K562 (cell line): ENCODE data around the gene MTERF2. TPM values are rescaled to one million over a fixed set of nuclear protein-coding genes. Genes with fewer than 3 reads are reported as not detected.
A peak's percentile ranks its signal among the peaks of the same experiment; 100 is the strongest.

Experiments used
- ATAC-seq: fragments of 200-7000 bp; cut with Tn5 transposase; 3 replicates; pipeline ENCODE4 v1.9.1; 2020; ENCODE audit warnings: moderate library complexity
- BruUV-seq: library from RNA; stranded (reverse); fragments of 400-500 nt; replicated peaks from 2 replicates; lab custom pipeline; 2021; lab: Mats Ljungman, UMichigan
- CTCF ChIA-PET: fragments of 300-600 bp; formaldehyde crosslinking; extraction: SDS; loops from one replicate; lab custom pipeline; 2021; ENCODE audit warnings: low intra/inter-chr PET ratio; lab: Yijun Ruan, JAX
- POLR2A ChIA-PET: fragments of 300-600, 350-650 bp; sonication (Branson Sonifier 250); formaldehyde crosslinking; extraction: SDS; loops from one replicate; lab custom pipeline; 2021; ENCODE audit warnings: antibody characterized with exemption, inconsistent platforms; lab: Yijun Ruan, JAX
- DNase-seq, 4 experiments: peaks; one replicate each; pipeline versions ENCODE4 v3.0.0 to v3.0.0-alpha.2; 2011 to 2018; ENCODE audit warnings: low spot score in 3 of 4, mixed read lengths in 3 of 4; ENCODE audit errors: extremely low read depth in 1 of 4
- FAIRE-seq: peaks from 2 replicates; lab custom pipeline; 2011; peaks lifted over from hg19 to GRCh38; lab: Jason Lieb, UNC
- H2AFZ ChIP-seq: 2 replicates; pipeline ENCODE4 v1.6.0; 2011; ENCODE audit warnings: low read depth, low read length, control low read depth, inconsistent platforms
- H3K27ac ChIP-seq: fragments of 200-600 bp; 3 replicates; pipeline ENCODE4 v1.8.0; 2011; ENCODE audit warnings: low read depth, mild to moderate bottlenecking, control low read depth, inconsistent platforms, low read length, moderate library complexity, mixed read lengths; ENCODE audit errors: extremely low read depth
- H3K27me3 ChIP-seq, 2 experiments: fragments of 300-600 bp in 1 of 2; 2 replicates in 1 of 2; 3 replicates in 1 of 2; pipeline versions ENCODE4 v1.6.0 to v1.8.0; 2011; ENCODE audit warnings: inconsistent platforms in 2 of 2, low read length in 2 of 2, mild to moderate bottlenecking in 1 of 2, mixed read lengths in 1 of 2, moderate library complexity in 1 of 2; ENCODE audit not compliant: control insufficient read depth in 2 of 2, insufficient read depth in 2 of 2
- H3K36me3 ChIP-seq: fragments of 300-600 bp; 3 replicates; pipeline ENCODE4 v1.8.0; 2011; ENCODE audit warnings: mild to moderate bottlenecking, low read length, inconsistent platforms; ENCODE audit not compliant: control insufficient read depth, insufficient read depth
- H3K4me1 ChIP-seq, 2 experiments: fragments of 200-600 bp in 1 of 2; replicated peaks in 1 of 2; 2 replicates in 1 of 2; 3 replicates in 1 of 2; pipeline versions ENCODE4 v1.5.1 to v1.8.0; 2011; ENCODE audit warnings: inconsistent platforms in 2 of 2, low read length in 2 of 2, mild to moderate bottlenecking in 1 of 2, mixed read lengths in 1 of 2, moderate library complexity in 1 of 2; ENCODE audit not compliant: control insufficient read depth in 2 of 2, insufficient read depth in 2 of 2
- H3K4me2 ChIP-seq: 2 replicates; pipeline ENCODE4 v1.6.1; 2011; ENCODE audit warnings: low read length, control low read depth, inconsistent platforms, mixed read lengths; ENCODE audit not compliant: insufficient read depth
- H3K4me3 ChIP-seq: fragments of 200-600 bp; sonication (generic), shearing (Covaris generic); 2 replicates; pipeline ENCODE4 v1.5.1; 2016; ENCODE audit warnings: control low read depth, inconsistent platforms
- H3K79me2 ChIP-seq: fragments of 200-600 bp; 3 replicates; pipeline ENCODE4 v1.8.0; 2011; ENCODE audit warnings: low read length, inconsistent platforms; ENCODE audit not compliant: control insufficient read depth, insufficient read depth
- H3K9ac ChIP-seq, 2 experiments: 2 replicates each; pipeline versions ENCODE4 v1.6.0 to v1.6.1; 2011; ENCODE audit warnings: low read depth in 2 of 2, low read length in 2 of 2, control low read depth in 1 of 2, inconsistent platforms in 1 of 2, mild to moderate bottlenecking in 1 of 2, mixed read lengths in 1 of 2; ENCODE audit not compliant: insufficient read depth in 1 of 2
- H3K9me1 ChIP-seq: one replicate; pipeline ENCODE4 v1.6.0; 2011; ENCODE audit warnings: inconsistent platforms, mild to moderate bottlenecking, low read length, moderate library complexity; ENCODE audit not compliant: control insufficient read depth, insufficient read depth
- H3K9me3 ChIP-seq: replicated peaks from 2 replicates; pipeline ENCODE4 v1.5.1; 2011; ENCODE audit warnings: low read depth, low read length, inconsistent platforms; ENCODE audit not compliant: control insufficient read depth, insufficient read depth
- H4K20me1 ChIP-seq: replicated peaks from 2 replicates; pipeline ENCODE4 v1.6.1; 2011; ENCODE audit warnings: low read length, inconsistent platforms, mixed read lengths; ENCODE audit not compliant: control insufficient read depth, insufficient read depth
- CXXC5 ChIP-seq: fragments of 250-450 bp; sonication (Bioruptor Pico); IDR thresholded peaks from 2 replicates; pipeline ENCODE4 v1.8.0; 2022; ENCODE audit warnings: inconsistent platforms, mild to moderate bottlenecking, moderate library complexity
- MXI1 ChIP-seq: IDR thresholded peaks from 2 replicates; pipeline ENCODE4 v1.6.1; 2011; ENCODE audit warnings: low read depth, mild to moderate bottlenecking, improper control_type of control experiment, low read length
- POLR3G ChIP-seq: IDR thresholded peaks from 2 replicates; pipeline ENCODE4 v1.6.1; 2011; ENCODE audit not compliant: insufficient read length, insufficient replicate concordance; ENCODE audit errors: extremely low read depth
- SMAD3 ChIP-seq: fragments of 450-650 bp; formaldehyde crosslinking; conservative IDR thresholded peaks from 2 replicates; pipeline ENCODE4 v1.4.0; 2020; ENCODE audit warnings: mild to moderate bottlenecking
- SREBF2 ChIP-seq: sonication (generic); formaldehyde crosslinking; IDR thresholded peaks from 2 replicates; pipeline ENCODE4 v1.4.0; 2020; ENCODE audit warnings: mild to moderate bottlenecking, missing genetic modification reagents
- TCF15 ChIP-seq: fragments of 250-450 bp; sonication (Bioruptor Pico); IDR thresholded peaks from 2 replicates; pipeline ENCODE4 v1.8.0; 2022; ENCODE audit warnings: moderate library complexity, mild to moderate bottlenecking, inconsistent platforms
- WGBS: fragments of 100-300 bp; shearing (Covaris generic); methylation state at CpG from one replicate; pipeline ENCODE4 v1.1.6; 2016; ENCODE audit warnings: low coverage, mixed read lengths; ENCODE audit not compliant: insufficient coverage; ENCODE audit errors: missing lambda C conversion rate; 5-methylcytosine and 5-hydroxymethylcytosine counted together
- in situ Hi-C: fragments of 300-500 bp; cut with MboI; formaldehyde crosslinking; loops from 4 replicates; pipeline ENCODE4 v1.15.0; 2018; ENCODE audit warnings: inconsistent platforms, mixed read lengths
- intact Hi-C: fragments of 100-400 bp; cut with micrococcal nuclease; formaldehyde crosslinking; loops from 2 replicates; pipeline ENCODE4 v1.14.2; 2022
- polyA plus RNA-seq, 8 experiments: library from polyadenylated mRNA; depleted of rRNA in 4 of 8; stranded (reverse) in 5 of 8; unstranded in 3 of 8; fragments of >200 nt; fragmentation: Nextera tagmentation in 2 of 8; fragmentation: Illumina TruSeq in 1 of 8; extraction: Ambion mirVana in 2 of 8; extraction: Trizol in 1 of 8; gene quantifications; 2 replicates each; pipeline versions ENCODE4 v1.2.1 to v1.2.3, GENCODE V29; 2011 to 2014; ENCODE audit warnings: inconsistent platforms in 1 of 8, missing spikeins in 1 of 8
- total RNA-seq, 7 experiments: library from RNA; depleted of rRNA in 6 of 7; stranded (reverse); fragments of >200 nt in 6 of 7; fragmentation: Illumina TruSeq in 2 of 7; extraction: Trizol in 2 of 7; gene quantifications; 2 replicates each; pipeline versions ENCODE4 v1.2.1 to v1.2.3, GENCODE V29; 2011 to 2021; ENCODE audit warnings: low replicate concordance in 1 of 7
- TF ChIP-seq, protein P1 (sequence below): sonication (generic); formaldehyde crosslinking; IDR thresholded peaks from 2 replicates; pipeline ENCODE4 v1.4.0; 2020; ENCODE audit warnings: mild to moderate bottlenecking, missing genetic modification reagents
- TF ChIP-seq, protein P2 (sequence below), 2 experiments: fragments of 250-450 bp in 1 of 2; fragments of 450-650 bp in 1 of 2; sonication (Bioruptor Pico) in 1 of 2; IDR thresholded peaks; 2 replicates each; pipeline versions ENCODE4 v1.6.1 to v1.8.0; 2016 to 2021; ENCODE audit warnings: mild to moderate bottlenecking in 2 of 2, moderate library complexity in 2 of 2, missing compliant biosample characterization in 1 of 2, missing genetic modification characterization in 1 of 2
- TF ChIP-seq, protein P3 (sequence below): fragments of 450-650 bp; IDR thresholded peaks from 2 replicates; pipeline ENCODE4 v1.6.1; 2017; ENCODE audit warnings: antibody characterized with exemption, mild to moderate bottlenecking
- TF ChIP-seq, protein P4 (sequence below), 3 experiments: fragments of 200-800 bp in 1 of 3; sonication (Bioruptor generic) in 1 of 3; sonication (generic) in 1 of 3; formaldehyde crosslinking in 1 of 3; IDR thresholded peaks; 2 replicates each; pipeline versions ENCODE4 v1.6.1 to v1.8.0; 2016 to 2022; ENCODE audit warnings: mild to moderate bottlenecking in 2 of 3, missing compliant biosample characterization in 2 of 3, missing genetic modification characterization in 2 of 3, missing genetic modification reagents in 1 of 3

Gene MTERF2
- total and polyA plus RNA-seq, 9 of the 15 experiments (the other 6 are each of a cell fraction or from before 2014, with no cell fraction given), result 10.0 to 63.2 (median 33.2) TPM

DNA sequence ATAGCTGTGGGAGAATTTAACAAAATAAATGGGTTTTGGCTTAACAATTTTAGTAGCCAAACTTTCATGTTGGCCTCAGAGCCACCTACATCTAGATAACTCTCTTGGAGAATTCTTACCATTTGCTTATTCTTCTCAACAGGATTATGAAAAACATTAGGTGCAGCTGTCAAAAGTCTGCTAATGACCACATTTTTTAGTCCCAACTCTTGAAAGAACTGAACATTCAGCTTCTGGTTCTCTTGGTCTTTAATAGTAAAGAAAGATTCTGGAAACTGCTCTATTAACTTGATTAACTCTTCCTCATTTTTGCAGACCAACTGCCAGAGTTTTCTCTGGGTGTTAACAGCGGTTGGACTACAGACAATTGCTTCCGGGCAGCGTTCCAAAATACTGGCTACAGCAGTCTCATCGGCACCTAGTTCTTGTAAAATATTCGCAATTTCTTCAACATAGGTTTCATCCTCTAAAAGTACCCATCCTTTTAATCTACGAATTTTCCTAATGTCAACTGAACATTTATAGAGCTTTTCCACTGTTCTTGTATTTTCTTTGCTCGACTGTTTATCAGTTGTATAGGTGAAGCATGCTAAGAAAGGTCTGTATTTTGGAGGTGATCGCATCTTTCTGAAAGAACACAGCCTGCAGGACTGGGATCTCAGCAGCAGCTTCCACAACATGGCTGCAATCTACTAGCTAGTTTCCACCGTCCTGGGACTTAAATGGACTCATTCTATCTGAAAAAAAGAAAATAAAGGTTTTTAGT is 8.7 kb downstream of the MTERF2 start:
- peak overlapping the region; percentile 4; the same call in 1 of the 2 replicates for H3K4me2 ChIP-seq
- H3K27me3 ChIP-seq, result no peaks in the 10 kb centered on the region
- peaks cover 7 to 52% of the 10 kb centered on the region in 2 experiments for H3K4me1 ChIP-seq
- in situ Hi-C loops (no loop called here), intact Hi-C loops (no loop called here)
- ATAC-seq (peak; percentile 65), DNase-seq (peak in 2 of 4 experiments; percentile 42 to 83), FAIRE-seq (peak; percentile 76)
- peaks cover 40% of the 10 kb centered on the region for H3K36me3 ChIP-seq
- no peak overlapping the region for H3K4me3 ChIP-seq
- no peaks in the 10 kb centered on the region for H3K9me1 ChIP-seq
- POLR2A ChIA-PET, result interaction anchor here (0.6 to 5.5 kb wide), 6 partner anchors 8 to 41 kb away, joined by 3 to 28 read pairs (median 6); partner anchors contain the start of genes MTERF2 and TMEM263
- BruUV-seq, result no TSS peak
- H2AFZ ChIP-seq, result peak overlapping the region; percentile 6; the same call in 1 of the 2 replicates
- H3K79me2 ChIP-seq, result peaks cover 16% of the 10 kb centered on the region; the same call in 2 of the 3 replicates
- 2% methylated on average over 9 of the region's 9 CpGs for WGBS
- CTCF ChIA-PET, result no interaction called here
- peak overlapping the region in 1 of 2 experiments; percentile 13; a peak in 2 of 4 replicates for H3K9ac ChIP-seq
- no peaks in the 10 kb centered on the region for H3K9me3 ChIP-seq
- H3K27ac ChIP-seq, result peak overlapping the region; percentile 63; the same call in 2 of the 3 replicates
- no peaks in the 10 kb centered on the region for H4K20me1 ChIP-seq
- TF ChIP-seq TCF15, result no peak
- no peak for TF ChIP-seq POLR3G
- TF ChIP-seq SMAD3 (CRISPR knock-in tag), result 0 out of 2 replicates have a peak, but pooled peaks have one; percentile 10
- TF ChIP-seq, protein P1, sequence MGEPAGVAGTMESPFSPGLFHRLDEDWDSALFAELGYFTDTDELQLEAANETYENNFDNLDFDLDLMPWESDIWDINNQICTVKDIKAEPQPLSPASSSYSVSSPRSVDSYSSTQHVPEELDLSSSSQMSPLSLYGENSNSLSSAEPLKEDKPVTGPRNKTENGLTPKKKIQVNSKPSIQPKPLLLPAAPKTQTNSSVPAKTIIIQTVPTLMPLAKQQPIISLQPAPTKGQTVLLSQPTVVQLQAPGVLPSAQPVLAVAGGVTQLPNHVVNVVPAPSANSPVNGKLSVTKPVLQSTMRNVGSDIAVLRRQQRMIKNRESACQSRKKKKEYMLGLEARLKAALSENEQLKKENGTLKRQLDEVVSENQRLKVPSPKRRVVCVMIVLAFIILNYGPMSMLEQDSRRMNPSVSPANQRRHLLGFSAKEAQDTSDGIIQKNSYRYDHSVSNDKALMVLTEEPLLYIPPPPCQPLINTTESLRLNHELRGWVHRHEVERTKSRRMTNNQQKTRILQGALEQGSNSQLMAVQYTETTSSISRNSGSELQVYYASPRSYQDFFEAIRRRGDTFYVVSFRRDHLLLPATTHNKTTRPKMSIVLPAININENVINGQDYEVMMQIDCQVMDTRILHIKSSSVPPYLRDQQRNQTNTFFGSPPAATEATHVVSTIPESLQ, result 0 out of 2 replicates have a peak, but pooled peaks have one; percentile 37
- TF ChIP-seq CXXC5 (CRISPR knock-in tag), result peak; percentile 23
- TF ChIP-seq, protein P2, sequence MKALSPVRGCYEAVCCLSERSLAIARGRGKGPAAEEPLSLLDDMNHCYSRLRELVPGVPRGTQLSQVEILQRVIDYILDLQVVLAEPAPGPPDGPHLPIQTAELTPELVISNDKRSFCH (CRISPR knock-in tag; IDR thresholded peaks at IDR 0.05), result no peak
- TF ChIP-seq, protein P2 (tag; IDR thresholded peaks at IDR 0.05), result no peak
- TF ChIP-seq, protein P3, sequence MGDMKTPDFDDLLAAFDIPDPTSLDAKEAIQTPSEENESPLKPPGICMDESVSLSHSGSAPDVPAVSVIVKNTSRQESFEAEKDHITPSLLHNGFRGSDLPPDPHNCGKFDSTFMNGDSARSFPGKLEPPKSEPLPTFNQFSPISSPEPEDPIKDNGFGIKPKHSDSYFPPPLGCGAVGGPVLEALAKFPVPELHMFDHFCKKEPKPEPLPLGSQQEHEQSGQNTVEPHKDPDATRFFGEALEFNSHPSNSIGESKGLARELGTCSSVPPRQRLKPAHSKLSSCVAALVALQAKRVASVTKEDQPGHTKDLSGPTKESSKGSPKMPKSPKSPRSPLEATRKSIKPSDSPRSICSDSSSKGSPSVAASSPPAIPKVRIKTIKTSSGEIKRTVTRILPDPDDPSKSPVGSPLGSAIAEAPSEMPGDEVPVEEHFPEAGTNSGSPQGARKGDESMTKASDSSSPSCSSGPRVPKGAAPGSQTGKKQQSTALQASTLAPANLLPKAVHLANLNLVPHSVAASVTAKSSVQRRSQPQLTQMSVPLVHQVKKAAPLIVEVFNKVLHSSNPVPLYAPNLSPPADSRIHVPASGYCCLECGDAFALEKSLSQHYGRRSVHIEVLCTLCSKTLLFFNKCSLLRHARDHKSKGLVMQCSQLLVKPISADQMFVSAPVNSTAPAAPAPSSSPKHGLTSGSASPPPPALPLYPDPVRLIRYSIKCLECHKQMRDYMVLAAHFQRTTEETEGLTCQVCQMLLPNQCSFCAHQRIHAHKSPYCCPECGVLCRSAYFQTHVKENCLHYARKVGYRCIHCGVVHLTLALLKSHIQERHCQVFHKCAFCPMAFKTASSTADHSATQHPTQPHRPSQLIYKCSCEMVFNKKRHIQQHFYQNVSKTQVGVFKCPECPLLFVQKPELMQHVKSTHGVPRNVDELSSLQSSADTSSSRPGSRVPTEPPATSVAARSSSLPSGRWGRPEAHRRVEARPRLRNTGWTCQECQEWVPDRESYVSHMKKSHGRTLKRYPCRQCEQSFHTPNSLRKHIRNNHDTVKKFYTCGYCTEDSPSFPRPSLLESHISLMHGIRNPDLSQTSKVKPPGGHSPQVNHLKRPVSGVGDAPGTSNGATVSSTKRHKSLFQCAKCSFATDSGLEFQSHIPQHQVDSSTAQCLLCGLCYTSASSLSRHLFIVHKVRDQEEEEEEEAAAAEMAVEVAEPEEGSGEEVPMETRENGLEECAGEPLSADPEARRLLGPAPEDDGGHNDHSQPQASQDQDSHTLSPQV, result 0 out of 2 replicates have a peak, but pooled peaks have one; percentile 48
- TF ChIP-seq, protein P4, sequence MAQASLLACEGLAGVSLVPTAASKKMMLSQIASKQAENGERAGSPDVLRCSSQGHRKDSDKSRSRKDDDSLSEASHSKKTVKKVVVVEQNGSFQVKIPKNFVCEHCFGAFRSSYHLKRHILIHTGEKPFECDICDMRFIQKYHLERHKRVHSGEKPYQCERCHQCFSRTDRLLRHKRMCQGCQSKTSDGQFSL (CRISPR knock-in tag; IDR thresholded peaks at IDR 0.05), result no peak
- TF ChIP-seq, protein P4 (tag; IDR thresholded peaks at IDR 0.05), result no peak
- TF ChIP-seq MXI1, result no peak
- TF ChIP-seq SREBF2 (CRISPR knock-in tag), result no peak
